GM23338 (cell line): ENCODE results near the gene HPGD. TPM values are rescaled to one million over a fixed set of nuclear protein-coding genes. Genes with fewer than 3 reads are reported as not detected.

Source experiments
- ATAC-seq: fragments of 200-7000 bp; cut with Tn5 transposase; 3 replicates; pipeline ENCODE4 v1.9.1; 2020
- DNase-seq: peaks from one replicate; pipeline ENCODE4 v3.0.0-alpha.2; 2015; ENCODE audit warnings: low spot score
- H2AFZ ChIP-seq: fragments of 200-600 bp; sonication (generic); 2 replicates; pipeline ENCODE4 v1.8.0; 2016; ENCODE audit warnings: antibody characterized with exemption, mild to moderate bottlenecking, moderate library complexity
- H3F3A ChIP-seq: fragments of 200-600 bp; sonication (generic); replicated peaks from 2 replicates; pipeline ENCODE4 v1.8.0; 2017; ENCODE audit warnings: antibody characterized with exemption, mixed run types, low read depth
- H3K27ac ChIP-seq: fragments of 200-600 bp; sonication (generic); 2 replicates; pipeline ENCODE4 v1.6.1; 2016; ENCODE audit warnings: low read depth
- H3K27me3 ChIP-seq: fragments of 200-600 bp; sonication (generic); 2 replicates; pipeline ENCODE4 v1.8.0; 2016; ENCODE audit warnings: mild to moderate bottlenecking, mixed run types, moderate library complexity; ENCODE audit not compliant: insufficient read depth
- H3K36me3 ChIP-seq: fragments of 200-600 bp; sonication (generic); 2 replicates; pipeline ENCODE4 v1.8.0; 2016; ENCODE audit warnings: mild to moderate bottlenecking; ENCODE audit not compliant: insufficient read depth
- H3K4me1 ChIP-seq: fragments of 200-600 bp; sonication (generic); 2 replicates; pipeline ENCODE4 v1.8.0; 2016; ENCODE audit warnings: mild to moderate bottlenecking, moderate library complexity; ENCODE audit not compliant: insufficient read depth
- H3K4me2 ChIP-seq: fragments of 200-600 bp; sonication (generic); 2 replicates; pipeline ENCODE4 v1.7.1; 2017; ENCODE audit warnings: mixed run types
- H3K4me3 ChIP-seq: fragments of 200-600 bp; sonication (generic); 2 replicates; pipeline ENCODE4 v1.6.1; 2016; ENCODE audit warnings: mixed run types
- H3K79me2 ChIP-seq: fragments of 200-600 bp; sonication (generic); replicated peaks from 2 replicates; pipeline ENCODE4 v1.8.0; 2017; ENCODE audit warnings: mild to moderate bottlenecking; ENCODE audit not compliant: insufficient read depth
- H3K9me2 ChIP-seq: fragments of 200-600 bp; sonication (generic); 2 replicates; pipeline ENCODE4 v1.8.0; 2017; ENCODE audit not compliant: insufficient read depth
- H4K20me1 ChIP-seq: fragments of 200-600 bp; sonication (generic); replicated peaks from 2 replicates; pipeline ENCODE4 v1.8.0; 2017; ENCODE audit warnings: mild to moderate bottlenecking; ENCODE audit not compliant: insufficient read depth
- H3K27ac Mint-ChIP-seq: 2 replicates; pipeline ENCODE4 v1.8.0; 2020; ENCODE audit warnings: inconsistent platforms, mild to moderate bottlenecking, moderate library complexity, mixed read lengths
- H3K27me3 Mint-ChIP-seq: 3 replicates; pipeline ENCODE4 v1.8.0; 2022; ENCODE audit warnings: low read depth, mild to moderate bottlenecking, moderate library complexity, mixed read lengths, inconsistent platforms; ENCODE audit not compliant: insufficient read depth, poor library complexity
- H3K36me3 Mint-ChIP-seq: 3 replicates; pipeline ENCODE4 v1.8.0; 2021; ENCODE audit warnings: low read depth, mild to moderate bottlenecking, inconsistent platforms, moderate library complexity, mixed read lengths
- H3K4me1 Mint-ChIP-seq: 3 replicates; pipeline ENCODE4 v1.8.0; 2020; ENCODE audit warnings: mild to moderate bottlenecking, inconsistent platforms, mixed read lengths
- H3K4me3 Mint-ChIP-seq: 3 replicates; pipeline ENCODE4 v1.8.0; 2021; ENCODE audit warnings: moderate library complexity, mild to moderate bottlenecking, inconsistent platforms, mixed read lengths
- H3K9me3 Mint-ChIP-seq: 3 replicates; pipeline ENCODE4 v1.8.0; 2020; ENCODE audit warnings: moderate library complexity, mild to moderate bottlenecking, inconsistent platforms, mixed read lengths
- CREB1 ChIP-seq: fragments of 250-450 bp; sonication (Bioruptor Pico); IDR thresholded peaks from 2 replicates; pipeline ENCODE4 v1.5.0; 2020; ENCODE audit warnings: low read depth, mild to moderate bottlenecking, moderate library complexity
- CTCF ChIP-seq, 2 experiments: fragments of 200-600 bp in 1 of 2; sonication (generic) in 1 of 2; conservative IDR thresholded peaks; 2 replicates each; pipeline versions ENCODE4 v1.5.1 to v1.6.1; 2016 to 2017; ENCODE audit warnings: antibody characterized with exemption in 2 of 2, low read depth in 2 of 2, mild to moderate bottlenecking in 2 of 2, moderate library complexity in 1 of 2
- ETS1 ChIP-seq: IDR thresholded peaks from 2 replicates; pipeline ENCODE4 v1.6.1; 2016; ENCODE audit warnings: antibody characterized with exemption
- EZH2 ChIP-seq: fragments of 200-600 bp; sonication (generic); IDR thresholded peaks from one replicate; pipeline ENCODE4 v1.8.0; 2017; ENCODE audit warnings: antibody characterized with exemption, mild to moderate bottlenecking, low read depth; ENCODE audit not compliant: unreplicated experiment
- EZH2phosphoT487 ChIP-seq: fragments of 200-600 bp; sonication (generic); IDR thresholded peaks from one replicate; pipeline ENCODE4 v1.8.1; 2018; ENCODE audit warnings: antibody characterized with exemption; ENCODE audit not compliant: unreplicated experiment
- JUNB ChIP-seq: IDR thresholded peaks from one replicate; pipeline ENCODE4 v1.6.1; 2016; ENCODE audit warnings: antibody characterized with exemption; ENCODE audit not compliant: unreplicated experiment
- NANOG ChIP-seq: IDR thresholded peaks from 2 replicates; pipeline ENCODE4 v1.6.1; 2016; ENCODE audit warnings: antibody characterized with exemption, borderline replicate concordance
- POLR2AphosphoS5 ChIP-seq: IDR thresholded peaks from 2 replicates; pipeline ENCODE4 v1.6.1; 2016; ENCODE audit warnings: antibody characterized with exemption, low read depth
- REST ChIP-seq: IDR thresholded peaks from one replicate; pipeline ENCODE4 v1.6.1; 2018; ENCODE audit warnings: antibody characterized with exemption; ENCODE audit not compliant: unreplicated experiment
- STAT1 ChIP-seq: IDR thresholded peaks from one replicate; pipeline ENCODE4 v1.6.1; 2016; ENCODE audit warnings: antibody characterized with exemption; ENCODE audit not compliant: unreplicated experiment
- ZNF114 ChIP-seq: fragments of 250-450 bp; sonication (Bioruptor Pico); IDR thresholded peaks from 2 replicates; pipeline ENCODE4 v1.5.0; 2020; ENCODE audit warnings: mild to moderate bottlenecking, moderate library complexity
- ZNF331 ChIP-seq: fragments of 250-450 bp; sonication (Bioruptor Pico); IDR thresholded peaks from 2 replicates; pipeline ENCODE4 v1.5.0; 2020; ENCODE audit warnings: low read depth, mild to moderate bottlenecking, moderate library complexity
- polyA plus RNA-seq: library from polyadenylated mRNA; unstranded; fragments of >200 nt; fragmentation: Nextera tagmentation; extraction: Ambion mirVana; gene quantifications from 2 replicates; pipeline ENCODE4 v1.2.1, GENCODE V29; 2016
- total RNA-seq: library from RNA; depleted of rRNA; stranded (reverse); fragments of >200 nt; shearing (Covaris generic); gene quantifications from 2 replicates; pipeline ENCODE4 v1.2.3, GENCODE V29; 2014
- TF ChIP-seq, protein P1 (sequence below): fragments of 250-450 bp; sonication (Bioruptor Pico); IDR thresholded peaks from 2 replicates; pipeline ENCODE4 v1.5.0; 2020; ENCODE audit warnings: mild to moderate bottlenecking, moderate library complexity

HPGD gene
- total and polyA plus RNA-seq, 2 experiments from 2014 or later = 5.6 to 9.1 TPM

GRCh38 chr4:174526731-174527130 is 4.4 kb upstream of the HPGD start:
- Histone ChIP-seq H3K4me1 (peaks cover 25% of the 10 kb centered on the region), H2AFZ (peak overlapping the region; percentile 57), H3K9me2 (no peaks in the 10 kb centered on the region), H3K36me3 (no peaks in the 10 kb centered on the region), H3K4me2 (no peak overlapping the region), H3K27ac (no peak overlapping the region), H3F3A (no peaks in the 10 kb centered on the region), H3K27me3 (peaks cover 26% of the 10 kb centered on the region), H4K20me1 (no peaks in the 10 kb centered on the region), H3K4me3 (no peak overlapping the region), H3K79me2 (no peaks in the 10 kb centered on the region)
- H3K36me3 Mint-ChIP-seq = no peaks in the 10 kb centered on the region
- H3K4me3 Mint-ChIP-seq = no peak overlapping the region
- DNase-seq (no peak), ATAC-seq (no peak)
- no peaks in the 10 kb centered on the region for H3K9me3 Mint-ChIP-seq
- no peak overlapping the region for H3K27ac Mint-ChIP-seq
- peaks cover 27% of the 10 kb centered on the region for H3K4me1 Mint-ChIP-seq
- TF ChIP-seq EZH2phosphoT487 (no peak), EZH2 (no peak), ETS1 (no peak), CREB1 (CRISPR knock-in tag) (no peak), JUNB (no peak), STAT1 (no peak), CTCF (conservative IDR thresholded peaks at IDR 0.05; ENCODE audit: low read depth in 2 of 2) (no peak), ZNF114 (CRISPR knock-in tag) (no peak), NANOG (no peak), POLR2AphosphoS5 (no peak), REST (no peak), ZNF331 (CRISPR knock-in tag) (no peak)
- TF ChIP-seq, protein P1, sequence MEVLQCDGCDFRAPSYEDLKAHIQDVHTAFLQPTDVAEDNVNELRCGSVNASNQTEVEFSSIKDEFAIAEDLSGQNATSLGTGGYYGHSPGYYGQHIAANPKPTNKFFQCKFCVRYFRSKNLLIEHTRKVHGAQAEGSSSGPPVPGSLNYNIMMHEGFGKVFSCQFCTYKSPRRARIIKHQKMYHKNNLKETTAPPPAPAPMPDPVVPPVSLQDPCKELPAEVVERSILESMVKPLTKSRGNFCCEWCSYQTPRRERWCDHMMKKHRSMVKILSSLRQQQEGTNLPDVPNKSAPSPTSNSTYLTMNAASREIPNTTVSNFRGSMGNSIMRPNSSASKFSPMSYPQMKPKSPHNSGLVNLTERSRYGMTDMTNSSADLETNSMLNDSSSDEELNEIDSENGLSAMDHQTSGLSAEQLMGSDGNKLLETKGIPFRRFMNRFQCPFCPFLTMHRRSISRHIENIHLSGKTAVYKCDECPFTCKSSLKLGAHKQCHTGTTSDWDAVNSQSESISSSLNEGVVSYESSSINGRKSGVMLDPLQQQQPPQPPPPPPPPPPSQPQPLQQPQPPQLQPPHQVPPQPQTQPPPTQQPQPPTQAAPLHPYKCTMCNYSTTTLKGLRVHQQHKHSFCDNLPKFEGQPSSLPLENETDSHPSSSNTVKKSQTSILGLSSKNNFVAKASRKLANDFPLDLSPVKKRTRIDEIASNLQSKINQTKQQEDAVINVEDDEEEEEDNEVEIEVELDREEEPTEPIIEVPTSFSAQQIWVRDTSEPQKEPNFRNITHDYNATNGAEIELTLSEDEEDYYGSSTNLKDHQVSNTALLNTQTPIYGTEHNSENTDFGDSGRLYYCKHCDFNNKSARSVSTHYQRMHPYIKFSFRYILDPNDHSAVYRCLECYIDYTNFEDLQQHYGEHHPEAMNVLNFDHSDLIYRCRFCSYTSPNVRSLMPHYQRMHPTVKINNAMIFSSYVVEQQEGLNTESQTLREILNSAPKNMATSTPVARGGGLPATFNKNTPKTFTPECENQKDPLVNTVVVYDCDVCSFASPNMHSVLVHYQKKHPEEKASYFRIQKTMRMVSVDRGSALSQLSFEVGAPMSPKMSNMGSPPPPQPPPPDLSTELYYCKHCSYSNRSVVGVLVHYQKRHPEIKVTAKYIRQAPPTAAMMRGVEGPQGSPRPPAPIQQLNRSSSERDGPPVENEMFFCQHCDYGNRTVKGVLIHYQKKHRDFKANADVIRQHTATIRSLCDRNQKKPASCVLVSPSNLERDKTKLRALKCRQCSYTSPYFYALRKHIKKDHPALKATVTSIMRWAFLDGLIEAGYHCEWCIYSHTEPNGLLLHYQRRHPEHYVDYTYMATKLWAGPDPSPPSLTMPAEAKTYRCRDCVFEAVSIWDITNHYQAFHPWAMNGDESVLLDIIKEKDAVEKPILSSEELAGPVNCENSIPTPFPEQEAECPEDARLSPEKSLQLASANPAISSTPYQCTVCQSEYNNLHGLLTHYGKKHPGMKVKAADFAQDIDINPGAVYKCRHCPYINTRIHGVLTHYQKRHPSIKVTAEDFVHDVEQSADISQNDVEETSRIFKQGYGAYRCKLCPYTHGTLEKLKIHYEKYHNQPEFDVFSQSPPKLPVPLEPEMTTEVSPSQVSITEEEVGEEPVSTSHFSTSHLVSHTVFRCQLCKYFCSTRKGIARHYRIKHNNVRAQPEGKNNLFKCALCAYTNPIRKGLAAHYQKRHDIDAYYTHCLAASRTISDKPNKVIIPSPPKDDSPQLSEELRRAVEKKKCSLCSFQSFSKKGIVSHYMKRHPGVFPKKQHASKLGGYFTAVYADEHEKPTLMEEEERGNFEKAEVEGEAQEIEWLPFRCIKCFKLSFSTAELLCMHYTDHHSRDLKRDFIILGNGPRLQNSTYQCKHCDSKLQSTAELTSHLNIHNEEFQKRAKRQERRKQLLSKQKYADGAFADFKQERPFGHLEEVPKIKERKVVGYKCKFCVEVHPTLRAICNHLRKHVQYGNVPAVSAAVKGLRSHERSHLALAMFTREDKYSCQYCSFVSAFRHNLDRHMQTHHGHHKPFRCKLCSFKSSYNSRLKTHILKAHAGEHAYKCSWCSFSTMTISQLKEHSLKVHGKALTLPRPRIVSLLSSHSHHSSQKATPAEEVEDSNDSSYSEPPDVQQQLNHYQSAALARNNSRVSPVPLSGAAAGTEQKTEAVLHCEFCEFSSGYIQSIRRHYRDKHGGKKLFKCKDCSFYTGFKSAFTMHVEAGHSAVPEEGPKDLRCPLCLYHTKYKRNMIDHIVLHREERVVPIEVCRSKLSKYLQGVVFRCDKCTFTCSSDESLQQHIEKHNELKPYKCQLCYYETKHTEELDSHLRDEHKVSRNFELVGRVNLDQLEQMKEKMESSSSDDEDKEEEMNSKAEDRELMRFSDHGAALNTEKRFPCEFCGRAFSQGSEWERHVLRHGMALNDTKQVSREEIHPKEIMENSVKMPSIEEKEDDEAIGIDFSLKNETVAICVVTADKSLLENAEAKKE (CRISPR knock-in tag) = no peak
- peaks cover 20% of the 10 kb centered on the region for H3K27me3 Mint-ChIP-seq
